Measurements from ENCODE around the gene RTKN. TPM values are rescaled to one million over a fixed set of nuclear protein-coding genes. Genes with fewer than 3 reads are reported as not detected.
"Not testable (repeated sequence)": the region's sequence is repeated elsewhere in the genome, so short reads cannot be mapped to it uniquely, and the experiment has no call there.

Gene RTKN
- polyA plus RNA-seq, 4 donors, result 62.1 to 79.9 (median 66.2) TPM

GRCh38 chr2:74439803-74440377 is 1.8 kb downstream of the RTKN start:
- peak in 1 of 4 donors; percentile 38 for DNase-seq (ENCODE audit: low read depth in 4 of 4, low spot score in 3 of 4)

- DNase-seq (ENCODE audit: low read depth in 4 of 4, low spot score in 3 of 4), result no peak
Observed at GRCh38 chr2:74439373-74439772, 2.4 kb downstream of the RTKN start.

- no peak for DNase-seq (ENCODE audit: low read depth in 4 of 4, low spot score in 3 of 4)
Observed at GRCh38 chr2:74438248-74438647, 3.5 kb downstream of the RTKN start.

- DNase-seq (ENCODE audit: low read depth in 4 of 4, low spot score in 3 of 4), result no peak
Observed at GRCh38 chr2:74436848-74437695, 4.7 kb downstream of the RTKN start.

- no peak for DNase-seq (ENCODE audit: low read depth in 4 of 4, low spot score in 3 of 4)
Observed at GRCh38 chr2:74436111-74436805, 5.5 kb downstream of the RTKN start.

GRCh38 chr2:74430502-74430901 is 11.2 kb downstream of the RTKN start:
- no peak for DNase-seq (ENCODE audit: low read depth in 4 of 4, low spot score in 3 of 4)

- no peak for DNase-seq (ENCODE audit: low read depth in 4 of 4, low spot score in 3 of 4)
Observed at GRCh38 chr2:74429487-74430451, 12.0 kb downstream of the RTKN start.

GRCh38 chr2:74428675-74429074 is 13.1 kb downstream of the RTKN start:
- no peak for DNase-seq (ENCODE audit: low read depth in 4 of 4, low spot score in 3 of 4)

GRCh38 chr2:74427551-74427950 is 14.2 kb downstream of the RTKN start:
- DNase-seq (ENCODE audit: low read depth in 4 of 4, low spot score in 3 of 4), result no peak

GRCh38 chr2:74426181-74426758 is 15.5 kb downstream of the RTKN start:
- no peak for DNase-seq (ENCODE audit: low read depth in 4 of 4, low spot score in 3 of 4)

GRCh38 chr2:74425523-74425922 is 16.2 kb downstream of the RTKN start:
- no peak for DNase-seq (ENCODE audit: low read depth in 4 of 4, low spot score in 3 of 4)

- DNase-seq (ENCODE audit: low read depth in 4 of 4, low spot score in 3 of 4), result no peak
Observed at GRCh38 chr2:74424995-74425406, 16.7 kb downstream of the RTKN start.

- no peak for DNase-seq (ENCODE audit: low read depth in 4 of 4, low spot score in 3 of 4)
Observed at GRCh38 chr2:74424139-74424992, 17.4 kb downstream of the RTKN start.

GRCh38 chr2:74423231-74424095 is 18.3 kb downstream of the RTKN start:
- no peak for DNase-seq (ENCODE audit: low read depth in 4 of 4, low spot score in 3 of 4)

- DNase-seq (ENCODE audit: low read depth in 4 of 4, low spot score in 3 of 4), result peak in 3 of 4 donors; percentile 71 to 81 (median 74)
Observed at GRCh38 chr2:74421221-74421870, 20.4 kb downstream of the RTKN start, which contains the start of the genes C2orf81 and WDR54. C2orf81 (minus strand) TSS chr2:74421619; CDS start chr2:74421560, 59 bp downstream. WDR54 (plus strand) TSS chr2:74421730; CDS start chr2:74422154, 424 bp downstream.

- DNase-seq (ENCODE audit: low read depth in 4 of 4, low spot score in 3 of 4), result not testable (repeated sequence)
Observed at GRCh38 chr2:74420443-74421103, 21.2 kb downstream of the RTKN start.

GRCh38 chr2:74420006-74420405 is 21.7 kb downstream of the RTKN start:
- DNase-seq (ENCODE audit: low read depth in 4 of 4, low spot score in 3 of 4), result no peak
